Stimulated activated CD4-positive, alpha-beta T cell treated with anti-CD3 and anti-CD28 coated beads, Interleukin-12 subunit alpha, Interleukin-12 subunit beta, amount 100 ng/mL, for 4 hours (primary cell): ENCODE data around the gene GRB2.

Source experiments
- DNase-seq: peaks from one replicate; pipeline ENCODE4 v3.0.0-alpha.2; 2020

Gene GRB2

GRCh38 chr17:75412455-75413317 is 7.2 kb upstream of the GRB2 start:
- peak; percentile 58 for DNase-seq

GRCh38 chr17:75411328-75412067 is 6.0 kb upstream of the GRB2 start:
- no peak for DNase-seq

- DNase-seq: no peak
Measured at GRCh38 chr17:75410141-75410540, 4.7 kb upstream of the GRB2 start.

- DNase-seq: no peak
Measured at GRCh38 chr17:75407655-75408352, 2.3 kb upstream of the GRB2 start.

GRCh38 chr17:75406222-75406615 is 741 bp upstream of the GRB2 start:
- no peak for DNase-seq

- peak; percentile 41 for DNase-seq
Measured at GRCh38 chr17:75404731-75405364, 630 bp downstream of the GRB2 start.

- DNase-seq: peak; percentile 25
Measured at GRCh38 chr17:75404223-75404730, 1.2 kb downstream of the GRB2 start.

GRCh38 chr17:75403131-75403530 is 2.3 kb downstream of the GRB2 start:
- DNase-seq: no peak

- DNase-seq: no peak
Measured at GRCh38 chr17:75402026-75402425, 3.5 kb downstream of the GRB2 start.

GRCh38 chr17:75400326-75400939 is 5.0 kb downstream of the GRB2 start:
- DNase-seq: no peak

GRCh38 chr17:75398279-75398678 is 7.2 kb downstream of the GRB2 start:
- DNase-seq: no peak

GRCh38 chr17:75397217-75397616 is 8.3 kb downstream of the GRB2 start:
- no peak for DNase-seq

GRCh38 chr17:75396796-75397195 is 8.7 kb downstream of the GRB2 start:
- DNase-seq: no peak

- no peak for DNase-seq
Measured at GRCh38 chr17:75396025-75396424, 9.5 kb downstream of the GRB2 start.

GRCh38 chr17:75394332-75394918 is 11.1 kb downstream of the GRB2 start:
- no peak for DNase-seq

- DNase-seq: peak; percentile 71
Measured at GRCh38 chr17:75393523-75394331, 11.8 kb downstream of the GRB2 start.

GRCh38 chr17:75392559-75392958 is 12.9 kb downstream of the GRB2 start:
- DNase-seq: no peak

GRCh38 chr17:75390982-75391381 is 14.5 kb downstream of the GRB2 start:
- no peak for DNase-seq

GRCh38 chr17:75388476-75389030 is 16.9 kb downstream of the GRB2 start:
- no peak for DNase-seq

- DNase-seq: no peak
Measured at GRCh38 chr17:75387771-75388170, 17.7 kb downstream of the GRB2 start.

GRCh38 chr17:75386430-75386829 is 19.0 kb downstream of the GRB2 start:
- no peak for DNase-seq
